HS-5 (cell line): Measurements from ENCODE around the gene AACS.
A peak's percentile ranks its signal among the peaks of the same experiment; 100 is the strongest.
"Not testable (repeated sequence)": the region's sequence is repeated elsewhere in the genome, so short reads cannot be mapped to it uniquely, and the experiment has no call there.

Experiments
- DNase-seq: peaks from one replicate; pipeline ENCODE4 v3.0.0-alpha.2; 2012; ENCODE audit warnings: low read depth

Gene AACS, protein sequence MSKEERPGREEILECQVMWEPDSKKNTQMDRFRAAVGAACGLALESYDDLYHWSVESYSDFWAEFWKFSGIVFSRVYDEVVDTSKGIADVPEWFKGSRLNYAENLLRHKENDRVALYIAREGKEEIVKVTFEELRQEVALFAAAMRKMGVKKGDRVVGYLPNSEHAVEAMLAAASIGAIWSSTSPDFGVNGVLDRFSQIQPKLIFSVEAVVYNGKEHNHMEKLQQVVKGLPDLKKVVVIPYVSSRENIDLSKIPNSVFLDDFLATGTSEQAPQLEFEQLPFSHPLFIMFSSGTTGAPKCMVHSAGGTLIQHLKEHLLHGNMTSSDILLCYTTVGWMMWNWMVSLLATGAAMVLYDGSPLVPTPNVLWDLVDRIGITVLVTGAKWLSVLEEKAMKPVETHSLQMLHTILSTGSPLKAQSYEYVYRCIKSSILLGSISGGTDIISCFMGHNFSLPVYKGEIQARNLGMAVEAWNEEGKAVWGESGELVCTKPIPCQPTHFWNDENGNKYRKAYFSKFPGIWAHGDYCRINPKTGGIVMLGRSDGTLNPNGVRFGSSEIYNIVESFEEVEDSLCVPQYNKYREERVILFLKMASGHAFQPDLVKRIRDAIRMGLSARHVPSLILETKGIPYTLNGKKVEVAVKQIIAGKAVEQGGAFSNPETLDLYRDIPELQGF

DNA sequence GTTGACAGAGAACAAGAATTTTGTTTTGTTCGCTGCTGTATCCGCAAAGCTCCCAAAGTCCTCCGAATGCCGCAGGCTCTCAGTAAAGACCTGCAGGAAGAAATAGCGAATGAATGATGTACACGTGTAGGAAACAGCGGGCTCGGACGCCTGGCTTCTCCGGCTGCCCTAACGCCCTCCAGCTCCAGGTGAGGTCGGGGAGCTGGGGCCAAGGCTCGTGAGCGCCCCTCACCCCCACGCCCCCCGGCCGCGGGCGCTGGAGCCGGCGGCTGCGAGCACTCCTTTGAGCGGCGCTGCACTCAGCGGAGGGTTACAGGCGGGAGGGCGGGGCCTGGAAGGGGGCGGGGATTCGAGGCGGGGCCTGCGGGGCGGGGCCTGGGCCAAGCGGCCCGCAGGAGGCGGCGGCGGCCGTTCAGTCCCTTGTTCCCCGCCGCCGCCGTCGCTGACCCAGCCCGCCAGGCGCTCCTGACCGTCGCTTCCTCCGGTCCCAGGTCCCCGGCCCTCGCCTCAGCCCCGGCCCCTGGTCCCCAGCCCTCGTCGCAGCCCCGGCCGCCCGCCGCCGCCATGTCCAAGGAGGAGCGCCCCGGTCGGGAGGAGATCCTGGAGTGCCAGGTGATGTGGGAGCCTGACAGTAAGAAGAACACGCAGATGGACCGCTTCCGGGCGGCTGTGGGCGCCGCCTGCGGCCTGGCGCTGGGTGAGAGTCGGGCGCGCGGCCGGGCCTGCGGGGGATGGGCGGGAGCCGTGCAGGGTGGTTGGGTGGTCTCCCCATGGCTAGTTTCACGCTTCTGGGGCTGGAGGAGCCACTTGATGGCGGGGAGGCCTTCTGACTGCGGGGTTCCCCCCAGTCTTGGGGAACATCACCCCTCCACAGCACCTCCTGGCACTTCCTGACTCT is at the start of gene AACS:
Gene AACS (plus strand): TSS at position 415 of the 898 bp plus-strand sequence. CDS start 150 bp downstream, at position 565.
- DNase-seq: peak; percentile 20

DNA sequence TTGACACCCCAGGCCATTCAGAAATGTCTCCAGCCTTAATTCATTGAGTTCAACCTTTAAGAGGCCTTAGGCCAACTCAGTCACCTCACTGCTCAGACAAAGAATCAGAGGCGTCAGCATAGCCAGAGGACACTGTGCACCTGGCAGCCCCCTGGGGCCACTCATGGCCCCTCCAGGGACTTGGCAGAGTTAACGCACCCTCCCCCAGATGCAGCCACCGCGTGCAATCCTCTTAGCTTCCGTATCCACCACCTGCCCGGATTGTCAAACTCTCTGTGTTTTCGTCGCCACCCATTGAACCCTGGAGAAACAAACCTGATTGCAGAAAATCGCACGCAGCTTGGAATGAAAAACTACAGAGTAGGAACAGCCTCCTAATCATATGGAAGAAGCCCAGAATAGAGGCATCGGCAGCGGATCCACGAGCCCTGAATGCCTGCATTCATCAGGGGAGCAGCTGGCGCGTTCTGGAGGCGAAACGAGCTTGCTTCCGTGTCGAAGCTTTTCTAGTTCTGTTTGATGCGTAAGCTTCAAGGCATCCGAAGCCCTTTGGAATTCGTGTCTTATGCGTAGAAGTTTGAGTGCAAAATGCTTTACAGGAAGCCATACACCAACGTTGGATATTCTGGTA is 49.4 kb upstream of the AACS start:
- DNase-seq: no peak

DNA sequence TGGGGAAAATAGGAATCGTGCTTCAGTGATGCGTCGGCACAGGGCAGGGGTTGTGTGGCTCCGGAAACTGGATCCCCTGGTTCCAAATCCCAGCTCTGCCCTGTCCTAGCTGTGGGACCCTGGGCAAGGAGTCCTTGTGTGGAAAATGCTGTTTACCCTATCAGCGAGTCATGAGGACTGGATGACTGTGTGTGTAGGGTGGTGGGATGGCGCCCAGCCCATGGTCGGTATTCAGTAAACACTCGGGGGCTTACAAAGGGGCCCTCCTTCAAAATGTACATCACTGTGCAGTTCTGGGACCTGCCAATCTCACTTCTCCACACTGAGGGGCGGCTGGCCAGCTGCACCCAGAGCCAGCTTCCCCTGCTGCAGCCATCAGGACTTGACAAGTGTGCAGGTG is 47.4 kb upstream of the AACS start:
- DNase-seq: no peak

DNA sequence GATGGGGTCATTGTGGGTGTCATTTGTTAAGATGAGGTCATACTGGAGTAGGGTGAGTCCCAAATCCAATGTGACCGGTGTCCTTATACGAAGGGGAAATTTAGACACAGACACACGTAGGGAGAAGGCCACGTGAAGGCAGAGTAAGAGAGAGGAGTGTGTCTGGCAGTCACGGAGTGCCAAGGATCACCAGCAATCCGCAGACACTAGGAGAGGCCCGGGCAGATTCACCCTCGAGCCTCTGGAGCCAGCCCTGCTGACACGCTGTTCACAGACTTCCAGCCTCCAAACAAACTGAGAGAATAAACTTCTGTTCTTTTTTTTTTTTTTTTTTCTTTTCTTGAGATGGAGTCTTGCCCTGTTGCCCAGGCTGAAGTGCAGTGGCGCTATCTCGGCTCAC is 46.9 kb upstream of the AACS start:
- no peak for DNase-seq

DNA sequence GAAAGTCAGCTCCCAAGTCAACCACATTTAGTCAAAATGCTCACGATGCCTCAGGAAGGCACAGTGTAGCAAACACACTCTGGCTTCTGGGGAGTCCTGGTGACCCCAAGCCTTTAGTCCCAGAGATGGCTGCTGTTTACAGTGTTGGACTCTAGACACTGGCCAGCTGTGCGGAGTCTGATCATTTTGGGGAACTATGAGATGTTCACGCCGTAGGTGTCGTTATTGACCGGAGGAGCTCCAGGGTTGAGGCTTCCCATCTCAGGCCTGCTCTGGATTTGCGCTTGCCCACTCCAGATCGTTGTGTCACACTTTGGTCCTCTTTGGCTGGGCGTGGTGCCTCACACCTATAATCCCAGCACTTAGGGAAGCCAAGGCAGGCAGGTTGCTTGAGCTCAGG is 44.1 kb upstream of the AACS start:
- no peak for DNase-seq

DNA sequence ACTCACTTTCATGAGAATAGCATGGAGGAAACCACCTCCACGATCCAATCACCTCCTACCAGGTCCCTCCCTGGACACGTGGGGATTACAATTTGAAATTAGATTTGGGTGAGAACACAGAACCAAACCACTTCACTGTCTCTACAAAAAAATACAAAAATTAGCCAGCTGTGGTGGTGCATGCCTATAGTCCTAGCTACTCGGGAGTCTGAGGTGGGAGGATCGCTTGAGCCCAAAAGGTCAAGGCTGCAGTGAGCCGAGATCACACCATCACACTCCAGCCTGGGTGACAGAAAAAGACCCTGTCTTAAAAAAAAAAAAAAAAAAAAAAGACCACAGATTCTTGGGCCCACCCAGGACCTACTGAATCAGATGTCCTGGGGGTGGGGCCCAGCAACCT is 43.5 kb upstream of the AACS start:
- no peak for DNase-seq

DNA sequence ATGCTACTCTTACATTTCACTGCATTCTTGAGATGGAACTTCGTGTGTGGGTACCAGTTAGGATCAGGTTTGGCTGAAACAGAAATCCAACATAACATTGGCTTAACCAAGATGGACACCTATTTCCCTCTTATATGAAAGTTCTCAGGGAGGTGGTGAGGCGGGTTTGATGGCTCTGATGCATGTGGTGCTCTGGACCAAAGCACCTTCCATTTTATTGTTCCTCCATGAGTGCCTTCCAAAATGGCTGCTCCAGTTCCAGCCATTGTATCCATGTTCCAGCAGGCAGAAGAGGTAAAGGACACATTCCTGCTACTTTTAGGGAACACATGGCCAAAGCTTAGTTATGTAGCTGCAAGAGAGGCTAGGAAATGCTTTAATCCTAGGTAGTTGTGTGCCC is 42.2 kb upstream of the AACS start:
- no peak for DNase-seq

DNA sequence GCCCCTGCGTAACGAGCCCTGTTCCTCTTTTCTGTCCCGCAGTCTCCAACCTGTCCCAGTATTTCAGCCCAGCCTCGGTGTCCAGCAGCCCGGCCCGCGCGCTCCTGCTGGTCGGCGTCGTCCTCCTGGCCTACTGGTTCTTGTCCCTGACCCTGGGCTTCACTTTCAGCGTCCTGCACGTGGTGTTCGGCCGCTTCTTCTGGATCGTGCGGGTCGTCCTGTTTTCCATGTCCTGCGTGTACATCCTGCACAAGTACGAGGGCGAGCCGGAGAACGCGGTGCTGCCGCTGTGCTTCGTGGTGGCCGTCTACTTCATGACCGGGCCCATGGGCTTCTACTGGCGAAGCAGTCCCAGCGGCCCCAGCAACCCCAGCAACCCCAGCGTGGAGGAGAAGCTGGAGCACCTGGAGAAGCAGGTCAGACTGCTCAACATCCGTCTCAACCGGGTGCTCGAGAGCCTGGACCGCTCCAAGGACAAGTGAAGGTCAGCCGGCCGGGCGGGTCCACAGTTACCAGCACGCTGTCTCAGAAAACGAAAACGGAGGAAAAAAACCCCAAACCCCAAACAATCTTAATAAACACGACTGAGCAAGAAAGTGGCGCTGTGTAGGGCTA is 40.2 kb upstream of the AACS start:
- DNase-seq: no peak

DNA sequence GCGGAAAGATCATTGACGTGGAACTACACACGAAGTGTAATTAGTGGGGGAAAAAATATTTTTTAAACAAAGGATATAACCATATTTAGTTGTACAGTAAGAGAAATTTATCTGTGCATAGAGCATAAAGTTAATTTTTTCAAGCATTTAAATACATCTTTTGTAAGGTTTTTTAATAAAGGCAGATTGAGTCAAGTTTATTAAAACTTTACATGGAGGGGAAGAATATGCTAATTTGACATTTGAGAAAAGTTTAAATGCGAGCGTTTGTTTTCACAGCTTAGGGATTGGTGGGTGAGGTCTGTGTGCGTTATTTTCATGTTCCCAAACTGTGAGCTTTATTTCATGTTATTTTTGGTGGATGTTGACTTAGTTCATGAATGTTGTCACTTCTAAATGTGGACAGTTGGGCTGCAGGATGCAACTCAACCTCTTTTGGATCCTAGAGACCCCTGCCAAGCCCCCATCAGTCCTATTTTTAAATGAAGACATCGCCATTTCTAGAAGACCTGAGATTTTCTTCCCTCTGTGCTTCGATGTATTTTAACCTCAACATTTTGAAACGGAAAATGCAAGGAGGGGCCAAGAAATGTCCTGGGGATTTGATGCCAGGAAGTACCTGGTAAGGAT is 39.5 kb upstream of the AACS start:
- DNase-seq: no peak

DNA sequence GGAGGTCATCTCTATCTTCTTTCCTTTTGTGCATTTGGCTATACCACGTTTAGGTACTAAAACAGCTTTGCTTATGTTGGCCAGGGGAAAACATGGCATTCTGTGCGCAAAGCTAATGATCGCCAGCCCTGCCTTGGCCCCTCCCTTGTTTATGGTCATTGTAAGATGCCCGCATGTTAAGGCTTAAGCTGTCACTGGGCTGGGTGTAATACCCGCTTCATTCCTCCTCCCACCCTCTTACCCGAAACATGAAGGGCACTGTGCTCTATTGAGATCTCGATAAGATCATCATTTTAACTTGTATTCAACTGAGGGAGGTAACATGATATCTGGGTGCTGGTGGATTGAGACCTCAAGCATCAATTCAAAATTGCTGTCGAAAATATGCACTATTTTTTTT is 37.1 kb upstream of the AACS start:
- no peak for DNase-seq

DNA sequence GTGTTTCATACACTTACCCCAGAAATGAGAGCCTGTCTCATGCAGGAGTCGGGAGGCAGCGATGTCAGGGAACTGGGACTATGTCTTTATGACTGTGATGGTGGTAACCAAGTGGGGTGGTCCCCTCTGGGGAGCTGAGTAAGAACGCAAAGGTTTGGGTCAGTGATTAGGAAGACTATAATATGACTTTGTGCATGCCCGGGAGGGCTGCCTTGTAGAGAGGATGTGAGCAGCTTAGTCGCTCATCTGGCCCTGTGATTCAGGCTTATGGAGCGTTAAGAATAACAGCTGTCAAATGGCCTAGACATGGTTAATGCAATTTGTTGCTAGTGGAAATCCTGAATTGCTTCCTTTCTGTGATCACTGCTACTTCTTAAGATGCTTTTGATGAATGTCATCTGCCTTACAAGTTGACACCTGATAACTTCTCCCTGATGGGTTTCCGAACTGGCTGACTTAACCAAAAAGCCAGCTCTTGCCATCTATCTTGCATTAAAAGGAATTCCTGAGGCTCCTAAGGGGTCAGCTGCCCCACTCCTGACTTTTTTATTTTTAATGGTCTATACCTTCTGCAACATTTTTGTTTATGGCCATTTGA is 35.4 kb upstream of the AACS start:
- no peak for DNase-seq

DNA sequence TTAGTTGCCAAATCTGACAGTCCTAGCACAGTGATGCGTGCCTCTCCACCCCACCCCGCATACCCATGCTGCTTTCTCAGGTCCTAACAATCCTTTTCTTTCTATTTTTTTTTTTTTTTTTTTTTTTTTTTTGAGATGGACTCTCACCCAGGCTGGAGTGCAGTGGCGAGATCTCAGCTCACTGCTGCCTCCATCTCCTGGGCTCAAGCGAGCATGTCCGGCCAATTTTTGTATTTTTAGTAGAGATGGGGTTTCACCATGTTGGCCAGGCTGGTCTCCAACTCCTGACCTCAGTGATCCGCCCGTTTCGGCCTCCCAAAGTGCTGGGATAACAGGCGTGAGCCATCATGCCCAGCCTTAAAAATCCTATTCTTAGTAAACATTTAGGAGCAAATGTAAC is 33.8 kb upstream of the AACS start:
- DNase-seq: not testable (repeated sequence)

DNA sequence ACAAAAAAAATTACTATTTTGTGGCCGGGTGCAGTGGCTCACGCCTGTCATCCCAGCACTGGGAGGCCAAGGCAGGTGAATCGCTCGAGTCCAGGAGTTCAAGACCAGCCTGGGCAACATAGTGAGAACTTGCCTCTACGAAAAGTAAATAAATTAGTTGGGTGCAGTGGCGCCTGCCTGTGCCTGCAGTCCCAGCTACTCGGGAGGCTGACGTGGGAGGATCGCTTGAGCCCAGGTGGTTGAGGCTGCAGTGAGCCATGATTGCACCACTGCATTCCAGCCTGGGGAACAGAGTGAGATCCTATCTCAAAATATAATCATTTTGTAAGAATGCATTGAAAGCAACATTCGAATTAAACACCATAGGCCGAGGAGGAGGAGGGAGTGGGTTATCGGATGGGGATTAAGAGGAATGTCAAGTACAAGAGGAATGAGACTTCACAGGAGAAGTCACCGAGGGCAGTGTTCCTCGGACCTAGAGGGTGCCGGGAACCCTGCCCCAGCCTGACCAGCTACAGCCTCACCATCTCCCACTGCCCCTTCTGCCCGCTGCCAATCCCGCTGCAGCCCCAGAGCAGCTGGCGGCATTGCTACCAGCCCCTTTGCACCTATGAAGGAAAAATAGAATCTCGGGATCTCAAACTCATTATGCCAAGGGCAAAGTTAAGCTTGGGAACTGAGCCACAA is 32.6 kb upstream of the AACS start:
- DNase-seq: no peak

DNA sequence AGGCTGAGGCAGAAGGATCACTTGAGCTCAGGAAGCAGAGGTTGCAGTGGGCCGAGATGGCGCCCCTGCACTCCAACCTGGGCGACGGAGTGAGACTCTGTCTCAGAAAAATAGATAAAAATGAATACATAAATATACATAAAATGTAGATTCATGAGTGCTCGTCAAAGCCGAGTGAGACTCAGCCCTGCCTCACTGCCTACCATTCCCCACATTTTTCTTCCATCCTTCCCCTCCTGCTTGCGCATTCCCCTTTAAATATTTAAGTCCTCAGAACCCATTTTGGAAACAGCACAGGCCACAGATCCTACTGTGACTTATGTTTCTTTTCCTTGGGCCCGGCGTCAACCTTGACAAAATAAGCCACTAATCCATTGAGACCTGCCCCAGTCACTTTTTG is 31.9 kb upstream of the AACS start:
- DNase-seq: no peak

DNA sequence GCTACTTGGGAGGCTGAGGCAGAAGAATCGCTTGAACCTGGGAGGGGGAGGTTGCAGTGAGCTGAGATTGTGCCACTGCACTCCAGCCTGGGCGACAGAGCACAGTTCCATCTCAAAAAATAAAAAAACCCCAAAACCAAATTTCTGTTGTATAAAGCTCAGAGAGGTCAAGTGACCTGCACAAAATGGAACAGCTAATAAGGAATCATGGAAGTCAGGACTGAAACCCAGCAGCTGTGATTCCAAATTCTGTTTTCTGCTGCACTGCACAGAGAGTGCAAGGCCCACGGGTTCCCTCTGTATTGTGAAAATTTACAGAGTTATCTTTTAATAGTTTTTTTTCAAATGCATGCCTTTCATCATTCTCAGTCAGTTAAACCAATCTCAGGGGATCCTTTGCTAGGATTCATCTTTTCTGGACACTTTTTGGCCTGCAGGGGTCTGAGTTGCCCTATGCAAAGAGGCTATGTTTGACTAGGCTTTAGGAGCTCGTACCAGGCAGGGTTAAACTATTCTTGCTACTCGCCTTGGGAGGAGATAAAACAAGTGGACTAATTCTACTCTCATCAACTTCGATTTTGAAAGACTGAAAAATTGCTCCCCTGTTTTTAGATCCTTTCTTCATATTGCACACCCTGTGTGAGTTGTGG is 26.1 kb upstream of the AACS start:
- no peak for DNase-seq

DNA sequence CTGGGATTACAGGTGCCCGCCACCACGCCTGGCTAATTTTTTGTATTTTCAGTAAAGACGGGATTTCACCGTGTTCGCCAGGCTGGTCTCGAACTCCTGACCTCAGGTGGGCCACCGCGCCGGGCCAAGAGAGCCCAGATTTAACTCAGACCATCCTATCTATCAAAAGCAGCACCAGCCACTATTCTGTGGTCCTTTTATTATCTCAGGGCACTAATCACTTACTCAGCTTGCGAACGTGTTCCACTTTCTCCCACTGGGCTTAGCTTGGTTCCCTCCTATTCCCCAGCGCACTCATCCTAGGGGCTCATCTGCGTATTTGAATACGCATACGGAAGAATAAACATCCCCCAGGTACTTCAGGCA is 16.2 kb upstream of the AACS start:
- DNase-seq: no peak

DNA sequence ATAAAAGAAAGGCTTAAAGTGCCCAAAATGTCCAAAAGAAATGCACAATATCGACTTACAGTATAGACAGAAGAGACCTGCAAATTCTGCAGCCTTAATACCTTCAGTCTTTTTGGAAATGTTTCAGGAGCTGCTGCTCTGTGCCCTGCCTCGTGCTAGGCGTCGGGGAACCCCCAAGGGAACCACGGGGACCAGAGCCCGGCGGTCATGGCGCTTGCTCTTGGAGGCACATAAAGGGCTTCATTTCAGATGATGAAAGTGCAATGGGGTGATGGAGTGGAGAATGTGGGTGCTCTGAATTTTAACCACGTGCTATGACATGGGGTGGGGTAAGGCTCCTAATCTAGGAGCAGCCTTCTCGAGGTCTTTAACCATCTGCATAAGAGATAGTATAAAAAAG is 14.8 kb upstream of the AACS start:
- no peak for DNase-seq

DNA sequence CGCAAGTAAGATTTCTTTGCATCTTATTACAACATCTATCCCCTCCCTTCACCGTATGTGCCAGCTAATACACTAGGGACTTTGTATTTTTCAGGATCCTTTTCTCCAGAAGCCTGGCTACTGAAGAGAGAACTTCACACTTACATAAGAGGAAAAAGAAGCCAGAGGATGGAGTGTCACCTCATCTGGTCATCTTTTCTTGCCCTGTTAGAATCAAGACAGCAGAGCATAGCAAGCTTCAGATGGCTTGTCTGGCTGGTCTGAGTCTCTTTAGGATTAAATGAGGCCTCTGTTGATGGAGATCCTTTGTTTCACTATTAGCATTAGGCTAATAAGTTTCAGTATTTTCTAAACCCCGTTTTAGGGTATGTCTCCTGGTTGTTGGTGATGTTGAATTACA is 14.4 kb upstream of the AACS start:
- no peak for DNase-seq

DNA sequence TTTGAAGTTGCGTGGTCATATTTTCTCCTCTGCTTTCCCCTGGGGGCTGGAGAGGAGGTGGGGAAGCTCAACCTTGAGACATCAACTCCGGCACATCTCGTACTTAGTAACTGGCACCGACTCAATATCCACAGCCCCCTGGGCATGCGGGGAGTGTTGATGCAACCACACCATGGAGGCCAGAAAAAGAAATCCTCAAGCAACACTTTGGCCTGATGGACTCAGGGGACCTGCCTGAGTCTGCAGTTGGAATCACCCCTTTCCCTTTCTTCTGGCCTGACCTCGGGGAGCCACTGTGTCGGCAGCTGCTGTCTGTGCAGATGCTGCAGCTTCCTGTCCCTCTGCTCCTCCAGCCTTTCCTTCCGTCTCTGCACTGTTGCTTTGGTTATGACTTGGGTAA is 11.4 kb upstream of the AACS start:
- DNase-seq: no peak

DNA sequence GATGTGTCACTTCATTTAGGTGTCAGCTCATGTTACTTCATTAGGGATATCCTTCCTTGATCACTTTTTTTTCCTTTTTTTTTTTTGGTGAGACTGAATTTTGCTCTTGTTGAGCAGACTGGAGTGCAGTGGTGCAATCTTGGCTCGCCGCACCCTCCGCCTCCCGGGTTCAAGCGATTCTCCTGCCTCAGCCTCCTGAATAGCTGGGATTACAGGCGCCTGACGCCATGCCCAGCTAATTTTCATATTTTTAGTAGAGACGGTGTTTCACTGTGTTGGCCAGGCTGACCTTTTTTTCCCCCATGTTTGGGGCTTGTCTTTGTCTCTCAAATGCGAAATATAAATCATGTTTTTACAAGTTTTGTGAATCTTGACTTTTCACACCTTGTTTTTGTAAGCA is 9.6 kb upstream of the AACS start:
- no peak for DNase-seq
